Stomach (tissue), 4 donors: ENCODE results near the gene DNM1.

Experiments
- CTCF ChIP-seq, 7 experiments: fragments of 450-650 bp in 4 of 7; fragments of 200-600 bp in 3 of 7; sonication (generic) in 3 of 7; IDR thresholded peaks; one replicate each; pipeline ENCODE4 v1.5.1; 2016 to 2019; ENCODE audit warnings: antibody characterized with exemption in 7 of 7, control low read depth in 2 of 7, mild to moderate bottlenecking in 1 of 7
- EP300 ChIP-seq: sonication (generic); formaldehyde crosslinking; IDR thresholded peaks from one replicate; pipeline ENCODE4 v1.6.1; 2017; ENCODE audit warnings: antibody characterized with exemption
- POLR2A ChIP-seq, 4 donors: fragments of 450-650 bp; IDR thresholded peaks; one replicate each; pipeline ENCODE4 v1.6.1; 2016; ENCODE audit warnings: antibody characterized with exemption in 4 of 4, control low read depth in 2 of 4, mild to moderate bottlenecking in 1 of 4, moderate library complexity in 1 of 4
- POLR2AphosphoS5 ChIP-seq, 3 donors: sonication (generic); formaldehyde crosslinking; IDR thresholded peaks; one replicate each; pipeline ENCODE4 v1.6.1; 2016; ENCODE audit warnings: antibody characterized with exemption in 3 of 3

GRCh38 chr9:128208386-128208785, 5.2 kb downstream of the DNM1 start:
- no peak for TF ChIP-seq POLR2A (IDR thresholded peaks at IDR 0.05)
- TF ChIP-seq POLR2AphosphoS5 (IDR thresholded peaks at IDR 0.05) = no peak
- no peak for TF ChIP-seq CTCF (IDR thresholded peaks at IDR 0.05)
- TF ChIP-seq EP300 = no peak
